Measurements from ENCODE around the gene TRABD2A.

Gene TRABD2A

DNA sequence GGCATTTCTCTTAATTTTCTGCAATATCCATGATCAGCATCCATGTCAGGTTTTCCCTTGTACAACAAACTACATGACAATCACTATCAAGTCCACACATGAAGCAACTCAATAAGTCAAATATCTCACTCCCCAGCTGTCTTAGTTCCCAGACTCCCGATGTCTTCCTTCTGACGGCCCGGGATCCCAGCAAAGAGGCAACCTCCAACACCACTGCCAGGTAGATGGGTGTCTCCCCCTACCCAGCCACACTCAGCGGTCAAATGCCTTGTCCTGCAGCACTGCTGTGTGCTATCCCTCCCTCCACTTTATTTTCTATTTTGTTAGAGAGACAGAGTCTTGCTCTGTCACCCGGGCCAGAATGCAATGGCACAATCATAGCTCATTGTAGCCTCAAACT is 23.3 kb downstream of the TRABD2A start:
- ATAC-seq (ENCODE audit: insufficient read depth, low read depth) (no peak), DNase-seq (no peak)
- H4K20me1 ChIP-seq (ENCODE audit: insufficient read depth, low read length) = no peaks in the 10 kb centered on the region
- no peaks in the 10 kb centered on the region for H3K79me2 ChIP-seq (ENCODE audit: insufficient read depth, low read length)
- no peak overlapping the region for H3K9ac ChIP-seq (ENCODE audit: low read depth, low read length)
- no peaks in the 10 kb centered on the region for H3K36me3 ChIP-seq (ENCODE audit: insufficient read depth, low read length)
- no peak overlapping the region for H2AFZ ChIP-seq (ENCODE audit: low read depth, low read length)
- peaks cover 3% of the 10 kb centered on the region for H3K27me3 ChIP-seq (ENCODE audit: insufficient read depth, low read length, poor library complexity)
- H3K4me3 ChIP-seq (ENCODE audit: low read depth in 1 of 2, low read length in 2 of 2) = no peak overlapping the region
- TF ChIP-seq, protein P1, sequence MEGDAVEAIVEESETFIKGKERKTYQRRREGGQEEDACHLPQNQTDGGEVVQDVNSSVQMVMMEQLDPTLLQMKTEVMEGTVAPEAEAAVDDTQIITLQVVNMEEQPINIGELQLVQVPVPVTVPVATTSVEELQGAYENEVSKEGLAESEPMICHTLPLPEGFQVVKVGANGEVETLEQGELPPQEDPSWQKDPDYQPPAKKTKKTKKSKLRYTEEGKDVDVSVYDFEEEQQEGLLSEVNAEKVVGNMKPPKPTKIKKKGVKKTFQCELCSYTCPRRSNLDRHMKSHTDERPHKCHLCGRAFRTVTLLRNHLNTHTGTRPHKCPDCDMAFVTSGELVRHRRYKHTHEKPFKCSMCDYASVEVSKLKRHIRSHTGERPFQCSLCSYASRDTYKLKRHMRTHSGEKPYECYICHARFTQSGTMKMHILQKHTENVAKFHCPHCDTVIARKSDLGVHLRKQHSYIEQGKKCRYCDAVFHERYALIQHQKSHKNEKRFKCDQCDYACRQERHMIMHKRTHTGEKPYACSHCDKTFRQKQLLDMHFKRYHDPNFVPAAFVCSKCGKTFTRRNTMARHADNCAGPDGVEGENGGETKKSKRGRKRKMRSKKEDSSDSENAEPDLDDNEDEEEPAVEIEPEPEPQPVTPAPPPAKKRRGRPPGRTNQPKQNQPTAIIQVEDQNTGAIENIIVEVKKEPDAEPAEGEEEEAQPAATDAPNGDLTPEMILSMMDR (IDR thresholded peaks at IDR 0.05; ENCODE audit: borderline replicate concordance, extremely low read depth, low read length, poor library complexity, severe bottlenecking) = no peak
- TF ChIP-seq EZH2 (IDR thresholded peaks at IDR 0.05; ENCODE audit: borderline replicate concordance, low read depth, low read length, severe bottlenecking) = no peak
- no peak overlapping the region for H3K4me2 ChIP-seq (ENCODE audit: insufficient read depth, low read length)
- no peaks in the 10 kb centered on the region for H3K9me3 ChIP-seq (ENCODE audit: insufficient read depth, low read length, severe bottlenecking)
- H3K27ac ChIP-seq (ENCODE audit: low read length) = no peak overlapping the region
- H3K4me1 ChIP-seq (ENCODE audit: insufficient read depth, low read length) = no peaks in the 10 kb centered on the region

GRCh38 chr2:84856787-84857186 is 24.1 kb downstream of the TRABD2A start:
- Histone ChIP-seq H3K36me3 (ENCODE audit: insufficient read depth, low read length) (no peaks in the 10 kb centered on the region), H3K27me3 (ENCODE audit: insufficient read depth, low read length, poor library complexity) (peaks cover 3% of the 10 kb centered on the region), H2AFZ (ENCODE audit: low read depth, low read length) (no peak overlapping the region), H3K9me3 (ENCODE audit: insufficient read depth, low read length, severe bottlenecking) (no peaks in the 10 kb centered on the region), H3K27ac (ENCODE audit: low read length) (no peak overlapping the region), H3K79me2 (ENCODE audit: insufficient read depth, low read length) (no peaks in the 10 kb centered on the region), H3K9ac (ENCODE audit: low read depth, low read length) (no peak overlapping the region), H4K20me1 (ENCODE audit: insufficient read depth, low read length) (no peaks in the 10 kb centered on the region), H3K4me2 (ENCODE audit: insufficient read depth, low read length) (no peak overlapping the region), H3K4me3 (ENCODE audit: low read depth in 1 of 2, low read length in 2 of 2) (no peak overlapping the region), H3K4me1 (ENCODE audit: insufficient read depth, low read length) (no peaks in the 10 kb centered on the region)
- ATAC-seq (ENCODE audit: insufficient read depth, low read depth) (no peak; the same call in 2 of the 3 replicates), DNase-seq (no peak)
- TF ChIP-seq, protein P1 (IDR thresholded peaks at IDR 0.05; ENCODE audit: borderline replicate concordance, extremely low read depth, low read length, poor library complexity, severe bottlenecking) = no peak
- no peak for TF ChIP-seq EZH2 (IDR thresholded peaks at IDR 0.05; ENCODE audit: borderline replicate concordance, low read depth, low read length, severe bottlenecking)

DNA sequence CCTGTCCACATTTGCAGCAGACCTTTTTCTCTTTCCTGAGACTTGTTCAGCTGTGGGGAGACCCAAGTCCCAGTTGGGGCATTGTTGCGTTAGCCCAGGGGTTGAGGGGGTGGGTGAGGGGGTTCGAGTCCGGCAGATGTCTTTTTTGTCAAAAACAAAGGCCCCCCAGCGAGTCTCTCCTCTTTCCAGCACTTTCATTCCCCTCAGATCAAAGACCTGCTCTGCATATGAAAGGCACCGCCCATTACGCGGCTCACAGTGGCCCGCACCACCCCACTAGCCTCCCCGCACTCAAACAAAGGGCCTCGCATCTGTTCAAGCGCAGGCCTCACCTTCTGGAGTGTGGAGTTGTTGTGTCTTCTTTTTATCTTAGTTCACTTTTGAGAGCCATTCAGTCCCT is 25.2 kb downstream of the TRABD2A start:
- Histone ChIP-seq H3K79me2 (ENCODE audit: insufficient read depth, low read length) (no peaks in the 10 kb centered on the region), H3K36me3 (ENCODE audit: insufficient read depth, low read length) (no peaks in the 10 kb centered on the region), H3K27ac (ENCODE audit: low read length) (no peak overlapping the region), H3K9ac (ENCODE audit: low read depth, low read length) (no peak overlapping the region), H2AFZ (ENCODE audit: low read depth, low read length) (no peak overlapping the region), H4K20me1 (ENCODE audit: insufficient read depth, low read length) (no peaks in the 10 kb centered on the region), H3K4me2 (ENCODE audit: insufficient read depth, low read length) (no peak overlapping the region), H3K4me3 (ENCODE audit: low read depth in 1 of 2, low read length in 2 of 2) (no peak overlapping the region), H3K4me1 (ENCODE audit: insufficient read depth, low read length) (no peaks in the 10 kb centered on the region), H3K27me3 (ENCODE audit: insufficient read depth, low read length, poor library complexity) (peaks cover 3% of the 10 kb centered on the region), H3K9me3 (ENCODE audit: insufficient read depth, low read length, severe bottlenecking) (no peaks in the 10 kb centered on the region)
- TF ChIP-seq, protein P1 (IDR thresholded peaks at IDR 0.05; ENCODE audit: borderline replicate concordance, extremely low read depth, low read length, poor library complexity, severe bottlenecking) = no peak
- no peak for TF ChIP-seq EZH2 (IDR thresholded peaks at IDR 0.05; ENCODE audit: borderline replicate concordance, low read depth, low read length, severe bottlenecking)
- DNase-seq = no peak
- ATAC-seq (ENCODE audit: insufficient read depth, low read depth) = no peak

GRCh38 chr2:84854850-84855249 is 26.0 kb downstream of the TRABD2A start:
- Histone ChIP-seq H2AFZ (ENCODE audit: low read depth, low read length) (no peak overlapping the region), H4K20me1 (ENCODE audit: insufficient read depth, low read length) (no peaks in the 10 kb centered on the region), H3K4me2 (ENCODE audit: insufficient read depth, low read length) (no peak overlapping the region), H3K79me2 (ENCODE audit: insufficient read depth, low read length) (no peaks in the 10 kb centered on the region), H3K4me1 (ENCODE audit: insufficient read depth, low read length) (no peaks in the 10 kb centered on the region), H3K27ac (ENCODE audit: low read length) (no peak overlapping the region), H3K9me3 (ENCODE audit: insufficient read depth, low read length, severe bottlenecking) (no peaks in the 10 kb centered on the region), H3K4me3 (ENCODE audit: low read depth in 1 of 2, low read length in 2 of 2) (no peak overlapping the region), H3K36me3 (ENCODE audit: insufficient read depth, low read length) (no peaks in the 10 kb centered on the region), H3K9ac (ENCODE audit: low read depth, low read length) (no peak overlapping the region), H3K27me3 (ENCODE audit: insufficient read depth, low read length, poor library complexity) (peaks cover 3% of the 10 kb centered on the region)
- TF ChIP-seq, protein P1 (IDR thresholded peaks at IDR 0.05; ENCODE audit: borderline replicate concordance, extremely low read depth, low read length, poor library complexity, severe bottlenecking) = no peak
- no peak for TF ChIP-seq EZH2 (IDR thresholded peaks at IDR 0.05; ENCODE audit: borderline replicate concordance, low read depth, low read length, severe bottlenecking)
- ATAC-seq (ENCODE audit: insufficient read depth, low read depth) (no peak), DNase-seq (no peak)

All from DND-41 (cell line).